Measurements from ENCODE around the gene WDR17.
"Not testable (repeated sequence)": the region's sequence is repeated elsewhere in the genome, so short reads cannot be mapped to it uniquely, and the experiment has no call there.

Gene WDR17

DNA sequence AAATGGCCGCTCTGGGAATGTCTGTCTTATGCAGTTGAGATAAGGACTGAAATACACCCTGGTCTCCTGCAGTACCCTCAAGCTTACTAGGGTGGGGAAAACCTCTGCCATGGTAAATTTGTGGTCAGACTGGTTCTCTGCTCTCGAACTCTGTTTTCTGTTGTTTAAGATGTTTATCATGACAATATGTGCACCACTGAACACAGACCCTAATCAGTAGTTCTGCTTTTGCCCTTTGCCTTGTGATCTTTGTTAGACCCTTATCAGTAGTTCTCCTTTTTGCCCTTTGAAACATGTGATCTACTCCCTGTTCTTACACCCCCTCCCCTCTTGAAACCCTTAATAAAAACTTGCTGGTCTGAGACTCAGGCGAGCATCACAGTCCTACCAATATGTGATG lies 146.7 kb downstream of the WDR17 start:
- H3K36me3 ChIP-seq (ENCODE audit: control insufficient read depth in 1 of 2, insufficient read depth in 2 of 2, low read length in 2 of 2); H4K12ac ChIP-seq (ENCODE audit: low read depth, low read length); H3K14ac ChIP-seq (ENCODE audit: low read length); H3K4me3 ChIP-seq (ENCODE audit: low read depth, low read length); H4K91ac ChIP-seq (ENCODE audit: low read depth, low read length); H3K9ac ChIP-seq (ENCODE audit: low read length); H3K4ac ChIP-seq (ENCODE audit: low read depth, low read length); DNase-seq; H3K27me3 ChIP-seq (ENCODE audit: insufficient read depth, low read length); H3K18ac ChIP-seq (ENCODE audit: low read length); H3K23ac ChIP-seq (ENCODE audit: low read length); H2BK12ac ChIP-seq (ENCODE audit: low read length); H2AFZ ChIP-seq (ENCODE audit: insufficient read depth, low read length, poor library complexity); H2BK5ac ChIP-seq (ENCODE audit: low read depth, low read length, poor library complexity); H3K79me1 ChIP-seq (ENCODE audit: low read length); H3K9me3 ChIP-seq (ENCODE audit: insufficient read depth, low read depth, low read length); H3K79me2 ChIP-seq (ENCODE audit: control insufficient read depth, insufficient read depth, low read length, poor library complexity); H2BK120ac ChIP-seq (ENCODE audit: insufficient read depth, low read length, poor library complexity); H3K4me2 ChIP-seq (ENCODE audit: low read length); H2AK5ac ChIP-seq (ENCODE audit: low read length); H4K8ac ChIP-seq (ENCODE audit: low read depth, low read length); H3K27ac ChIP-seq (ENCODE audit: low read depth, low read length); H3K4me1 ChIP-seq (ENCODE audit: control insufficient read depth in 1 of 2, insufficient read depth in 2 of 2, low read length in 2 of 2): not testable (repeated sequence)
- no CpG with 5 or more reads among the region's 3 CpGs for WGBS (ENCODE audit: extremely low coverage, insufficient coverage, insufficient read length)

GRCh38 chr4:176217510-176217909 lies 151.9 kb downstream of the WDR17 start:
- Histone ChIP-seq H4K12ac (ENCODE audit: low read depth, low read length) (no peak overlapping the region), H3K4me2 (ENCODE audit: low read length) (no peak overlapping the region), H3K27me3 (ENCODE audit: insufficient read depth, low read length) (no peaks in the 10 kb centered on the region), H3K14ac (ENCODE audit: low read length) (no peak overlapping the region), H3K9ac (ENCODE audit: low read length) (no peak overlapping the region), H3K9me3 (ENCODE audit: insufficient read depth, low read depth, low read length) (no peaks in the 10 kb centered on the region), H2BK12ac (ENCODE audit: low read length) (no peak overlapping the region), H3K4ac (ENCODE audit: low read depth, low read length) (no peak overlapping the region), H2AFZ (ENCODE audit: insufficient read depth, low read length, poor library complexity) (no peak overlapping the region), H3K18ac (ENCODE audit: low read length) (no peak overlapping the region), H3K4me3 (ENCODE audit: low read depth, low read length) (no peak overlapping the region), H4K91ac (ENCODE audit: low read depth, low read length) (no peak overlapping the region), H3K23ac (ENCODE audit: low read length) (no peak overlapping the region), H2BK120ac (ENCODE audit: insufficient read depth, low read length, poor library complexity) (no peak overlapping the region), H2AK5ac (ENCODE audit: low read length) (no peak overlapping the region), H2BK5ac (ENCODE audit: low read depth, low read length, poor library complexity) (no peak overlapping the region), H3K79me2 (ENCODE audit: control insufficient read depth, insufficient read depth, low read length, poor library complexity) (no peaks in the 10 kb centered on the region), H3K36me3 (ENCODE audit: control insufficient read depth in 1 of 2, insufficient read depth in 2 of 2, low read length in 2 of 2) (no peaks in the 10 kb centered on the region), H4K8ac (ENCODE audit: low read depth, low read length) (no peak overlapping the region), H3K27ac (ENCODE audit: low read depth, low read length) (no peak overlapping the region), H3K4me1 (ENCODE audit: control insufficient read depth in 1 of 2, insufficient read depth in 2 of 2, low read length in 2 of 2) (no peaks in the 10 kb centered on the region), H3K79me1 (ENCODE audit: low read length) (no peaks in the 10 kb centered on the region)
- DNase-seq: no peak
- WGBS (ENCODE audit: extremely low coverage, insufficient coverage, insufficient read length): no CpG with 5 or more reads among the region's 2 CpGs

DNA sequence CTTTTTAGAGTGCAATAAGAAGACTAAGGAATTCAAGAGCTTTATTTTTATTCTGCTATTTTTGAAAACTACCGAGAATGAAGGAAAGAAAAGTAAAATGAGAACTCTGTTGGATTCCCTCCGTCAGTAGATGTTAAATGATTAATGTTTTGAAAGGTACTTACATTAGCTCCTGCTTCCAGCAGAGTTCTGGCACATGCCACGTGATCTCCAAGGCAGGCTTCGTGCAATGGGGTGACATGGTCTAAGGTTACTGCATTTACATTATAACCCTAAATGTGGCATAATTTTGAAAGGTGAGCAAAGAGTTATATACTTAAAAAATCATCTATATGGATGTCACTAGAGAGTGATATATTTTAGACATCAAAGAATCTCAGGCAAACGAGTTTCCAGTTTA lies 156.5 kb downstream of the WDR17 start:
- no CpG with 5 or more reads among the region's 5 CpGs for WGBS (ENCODE audit: extremely low coverage, insufficient coverage, insufficient read length)

GRCh38 chr4:176223561-176223960 lies 157.9 kb downstream of the WDR17 start:
- Histone ChIP-seq H3K23ac (ENCODE audit: low read length) (no peak overlapping the region), H3K4me2 (ENCODE audit: low read length) (no peak overlapping the region), H3K4ac (ENCODE audit: low read depth, low read length) (no peak overlapping the region), H3K36me3 (ENCODE audit: control insufficient read depth in 1 of 2, insufficient read depth in 2 of 2, low read length in 2 of 2) (no peaks in the 10 kb centered on the region), H3K9ac (ENCODE audit: low read length) (no peak overlapping the region), H2AFZ (ENCODE audit: insufficient read depth, low read length, poor library complexity) (no peak overlapping the region), H2BK5ac (ENCODE audit: low read depth, low read length, poor library complexity) (no peak overlapping the region), H2BK120ac (ENCODE audit: insufficient read depth, low read length, poor library complexity) (no peak overlapping the region), H3K4me1 (ENCODE audit: control insufficient read depth in 1 of 2, insufficient read depth in 2 of 2, low read length in 2 of 2) (no peaks in the 10 kb centered on the region), H4K91ac (ENCODE audit: low read depth, low read length) (no peak overlapping the region), H3K27me3 (ENCODE audit: insufficient read depth, low read length) (no peaks in the 10 kb centered on the region), H3K14ac (ENCODE audit: low read length) (no peak overlapping the region), H3K79me2 (ENCODE audit: control insufficient read depth, insufficient read depth, low read length, poor library complexity) (no peaks in the 10 kb centered on the region), H2BK12ac (ENCODE audit: low read length) (no peak overlapping the region), H3K4me3 (ENCODE audit: low read depth, low read length) (no peak overlapping the region), H3K9me3 (ENCODE audit: insufficient read depth, low read depth, low read length) (no peaks in the 10 kb centered on the region), H2AK5ac (ENCODE audit: low read length) (no peak overlapping the region), H3K27ac (ENCODE audit: low read depth, low read length) (no peak overlapping the region), H4K8ac (ENCODE audit: low read depth, low read length) (no peak overlapping the region), H3K79me1 (ENCODE audit: low read length) (no peaks in the 10 kb centered on the region), H4K12ac (ENCODE audit: low read depth, low read length) (no peak overlapping the region), H3K18ac (ENCODE audit: low read length) (no peak overlapping the region)
- no peak for DNase-seq
- no CpG with 5 or more reads among the region's 2 CpGs for WGBS (ENCODE audit: extremely low coverage, insufficient coverage, insufficient read length)

More for the DNA sequence above, 156.5 kb downstream of the WDR17 start:
- H3K27ac ChIP-seq (ENCODE audit: low read depth, low read length): no peak overlapping the region
- no peaks in the 10 kb centered on the region for H3K27me3 ChIP-seq (ENCODE audit: insufficient read depth, low read length)
- H3K18ac ChIP-seq (ENCODE audit: low read length): no peak overlapping the region
- H3K14ac ChIP-seq (ENCODE audit: low read length): no peak overlapping the region
- H3K4me3 ChIP-seq (ENCODE audit: low read depth, low read length): no peak overlapping the region
- H2BK5ac ChIP-seq (ENCODE audit: low read depth, low read length, poor library complexity): no peak overlapping the region
- H3K4me1 ChIP-seq (ENCODE audit: control insufficient read depth in 1 of 2, insufficient read depth in 2 of 2, low read length in 2 of 2): no peaks in the 10 kb centered on the region
- H3K4ac ChIP-seq (ENCODE audit: low read depth, low read length): no peak overlapping the region
- H4K91ac ChIP-seq (ENCODE audit: low read depth, low read length): no peak overlapping the region
- H2AK5ac ChIP-seq (ENCODE audit: low read length): no peak overlapping the region
- no peak overlapping the region for H2AFZ ChIP-seq (ENCODE audit: insufficient read depth, low read length, poor library complexity)
- H4K8ac ChIP-seq (ENCODE audit: low read depth, low read length): no peak overlapping the region
- H4K12ac ChIP-seq (ENCODE audit: low read depth, low read length): no peak overlapping the region
- H2BK12ac ChIP-seq (ENCODE audit: low read length): no peak overlapping the region
- H3K23ac ChIP-seq (ENCODE audit: low read length): no peak overlapping the region
- H3K79me2 ChIP-seq (ENCODE audit: control insufficient read depth, insufficient read depth, low read length, poor library complexity): no peaks in the 10 kb centered on the region
- H3K9ac ChIP-seq (ENCODE audit: low read length): no peak overlapping the region
- H3K4me2 ChIP-seq (ENCODE audit: low read length): no peak overlapping the region
- H3K9me3 ChIP-seq (ENCODE audit: insufficient read depth, low read depth, low read length): no peaks in the 10 kb centered on the region
- H2BK120ac ChIP-seq (ENCODE audit: insufficient read depth, low read length, poor library complexity): no peak overlapping the region
- H3K36me3 ChIP-seq (ENCODE audit: control insufficient read depth in 1 of 2, insufficient read depth in 2 of 2, low read length in 2 of 2): no peaks in the 10 kb centered on the region
- DNase-seq: no peak
- no peaks in the 10 kb centered on the region for H3K79me1 ChIP-seq (ENCODE audit: low read length)
